Transverse colon (tissue), 4 donors: Measurements from ENCODE around the gene KRT32. TPM values are rescaled to one million over a fixed set of nuclear protein-coding genes. Genes with fewer than 3 reads are reported as not detected.

ENCODE experiments used
- DNase-seq: peaks from one replicate; pipeline ENCODE4 v3.0.0-alpha.2; 2019
- H3K27ac ChIP-seq, 4 donors: fragments of 200-600 bp; sonication (generic); 2 replicates each; pipeline ENCODE4 v1.5.1; 2016 to 2018; ENCODE audit warnings: inconsistent platforms in 4 of 4
- H3K27me3 ChIP-seq: fragments of 200-600 bp; sonication (generic); 2 replicates; pipeline ENCODE4 v1.5.1; 2017; ENCODE audit warnings: inconsistent platforms
- H3K36me3 ChIP-seq, 4 donors: fragments of 200-600 bp; sonication (generic); 2 replicates each; pipeline ENCODE4 v1.5.1; 2017 to 2019; ENCODE audit warnings: inconsistent platforms in 4 of 4
- H3K4me1 ChIP-seq, 4 donors: fragments of 200-600 bp; sonication (generic); 2 replicates each; pipeline ENCODE4 v1.5.1; 2017 to 2020; ENCODE audit warnings: inconsistent platforms in 4 of 4
- H3K4me3 ChIP-seq, 4 donors: fragments of 200-600 bp; sonication (generic); 1 replicate in 1 of 4; 2 replicates in 3 of 4; pipeline versions ENCODE4 v1.5.1 to v1.6.1; 2017 to 2019; ENCODE audit warnings: inconsistent platforms in 4 of 4
- H3K9me3 ChIP-seq, 2 donors: fragments of 200-600 bp; sonication (generic); 2 replicates each; pipeline ENCODE4 v1.5.1; 2017 to 2019; ENCODE audit warnings: inconsistent platforms in 2 of 2
- CTCF ChIP-seq, 5 experiments: fragments of 200-600 bp in 3 of 5; fragments of 450-650 bp in 2 of 5; sonication (generic) in 3 of 5; IDR thresholded peaks; 1 replicate in 2 of 5; 2 replicates in 3 of 5; pipeline ENCODE4 v1.5.1; 2016 to 2017; ENCODE audit warnings: antibody characterized with exemption in 5 of 5, inconsistent platforms in 3 of 5, mild to moderate bottlenecking in 2 of 5, moderate library complexity in 1 of 5
- EP300 ChIP-seq: sonication (generic); formaldehyde crosslinking; IDR thresholded peaks from one replicate; pipeline ENCODE4 v1.6.1; 2017; ENCODE audit warnings: antibody characterized with exemption, low read depth
- POLR2A ChIP-seq: fragments of 450-650 bp; IDR thresholded peaks from one replicate; pipeline ENCODE4 v1.6.1; 2016; ENCODE audit warnings: antibody characterized with exemption, mild to moderate bottlenecking, moderate library complexity
- POLR2AphosphoS5 ChIP-seq, 3 donors: sonication (generic); formaldehyde crosslinking; IDR thresholded peaks; one replicate each; pipeline ENCODE4 v1.6.1; 2016; ENCODE audit warnings: antibody characterized with exemption in 3 of 3
- WGBS, 2 donors: methylation state at CpG; one replicate each; pipeline ENCODE4 v1.1.5; 2018; ENCODE audit warnings: low coverage in 1 of 2; 5-methylcytosine and 5-hydroxymethylcytosine counted together
- in situ Hi-C, 4 donors: fragments of 200-750 bp; cut with MboI; loops; one replicate each; pipeline versions ENCODE4 v1.15.0 to v1.15.1; 2017; ENCODE audit warnings: low sequenced_read_pairs in 3 of 4, low pct_ligation_motif_present in 1 of 4, low pct_unique_long_range_greater_than_20kb in 1 of 4
- intact Hi-C: fragments of 100-400 bp; cut with DNase I; formaldehyde crosslinking; loops from one replicate; pipeline ENCODE4 v1.15.1; 2023; ENCODE audit warnings: low total_unique reads
- total RNA-seq, 4 donors: library from RNA; depleted of rRNA; stranded (reverse); fragments of >200 nt; gene quantifications; one replicate each; pipeline ENCODE4 v1.1.0, GENCODE V29; 2016

Gene KRT32
- total RNA-seq, result not detected

- no peak within 1 kb of the TSS for H3K27ac ChIP-seq
Observed at GRCh38 chr17:41466988-41467387, at the start of gene KRT32. Gene KRT32, minus strand, starts transcription at chr17:41467386. Its CDS starts 61 bp downstream, at chr17:41467325.

GRCh38 chr17:41516830-41517283 lies 49.7 kb upstream of the KRT32 start:
- 89 to 100% methylated on average over 2 to 14 of the region's 14 CpGs for WGBS, 2 donors
- TF ChIP-seq POLR2A, result no peak
- no peak for TF ChIP-seq POLR2AphosphoS5 (IDR thresholded peaks at IDR 0.05)
- no peak for TF ChIP-seq CTCF (IDR thresholded peaks at IDR 0.05)
- TF ChIP-seq EP300, result no peak

More at GRCh38 chr17:41466988-41467387, at the start of gene KRT32:
- Histone ChIP-seq H3K27me3 (no peaks in the 10 kb centered on the region), H3K4me3 (no peak within 1 kb of the TSS), H3K9me3 (no peaks in the 10 kb centered on the region), H3K36me3 (no peaks in the 10 kb centered on the region), H3K4me1 (no peaks in the 10 kb centered on the region)
- in situ Hi-C loops, result no loop called here
- WGBS, 2 donors, result 87% methylated on average over 9 of the region's 14 CpGs; no CpG with 5 or more reads in 1 of the 2 donors
- intact Hi-C loops, result no loop called here
- DNase-seq, result no peak
- TF ChIP-seq EP300, result no peak
- TF ChIP-seq POLR2A, result no peak
- no peak for TF ChIP-seq CTCF (IDR thresholded peaks at IDR 0.05)
- no peak for TF ChIP-seq POLR2AphosphoS5 (IDR thresholded peaks at IDR 0.05)

GRCh38 chr17:41516147-41516829 lies 49.1 kb upstream of the KRT32 start:
- 89% methylated on average over 10 of the region's 14 CpGs; no CpG with 5 or more reads in 1 of the 2 donors for WGBS, 2 donors
- no peaks in the 10 kb centered on the region for H3K36me3 ChIP-seq
- H3K4me3 ChIP-seq, result no peak overlapping the region
- peaks cover 0 to 10% (median 9%) of the 10 kb centered on the region in 4 donors for H3K4me1 ChIP-seq
- DNase-seq, result no peak
- TF ChIP-seq CTCF (IDR thresholded peaks at IDR 0.05) (no peak), POLR2A (no peak), EP300 (no peak), POLR2AphosphoS5 (IDR thresholded peaks at IDR 0.05) (no peak)
- H3K27ac ChIP-seq, result no peak overlapping the region
- H3K9me3 ChIP-seq, result no peaks in the 10 kb centered on the region
- in situ Hi-C loops (no loop called here), intact Hi-C loops (no loop called here)
- H3K27me3 ChIP-seq, result no peaks in the 10 kb centered on the region

More at GRCh38 chr17:41516830-41517283, 49.7 kb upstream of the KRT32 start:
- in situ Hi-C loops (no loop called here), intact Hi-C loops (no loop called here)
- Histone ChIP-seq H3K27me3 (no peaks in the 10 kb centered on the region), H3K4me1 (peaks cover 0 to 12% (median 11%) of the 10 kb centered on the region in 4 donors), H3K27ac (no peak overlapping the region), H3K4me3 (no peak overlapping the region), H3K36me3 (no peaks in the 10 kb centered on the region), H3K9me3 (no peaks in the 10 kb centered on the region)
- no peak for DNase-seq

- no peaks in the 10 kb centered on the region for H3K27me3 ChIP-seq
- DNase-seq, result no peak
- in situ Hi-C loops, result no loop called here
- H3K27ac ChIP-seq, result no peak overlapping the region
- H3K9me3 ChIP-seq, result no peaks in the 10 kb centered on the region
- intact Hi-C loops, result no loop called here
- H3K4me1 ChIP-seq, result peaks cover 0 to 15% (median 8%) of the 10 kb centered on the region in 4 donors
- TF ChIP-seq POLR2AphosphoS5 (IDR thresholded peaks at IDR 0.05) (no peak), POLR2A (no peak), EP300 (no peak), CTCF (IDR thresholded peaks at IDR 0.05) (no peak)
- H3K4me3 ChIP-seq, result no peak overlapping the region
- no peaks in the 10 kb centered on the region for H3K36me3 ChIP-seq
- 76% methylated on average over 5 of the region's 5 CpGs; no CpG with 5 or more reads in 1 of the 2 donors for WGBS, 2 donors
Observed at GRCh38 chr17:41513168-41513547, 46.0 kb upstream of the KRT32 start.
